Mucosa of stomach (tissue), 1 donor: ENCODE results near the gene MED19.
A peak's percentile ranks its signal among the peaks of the same experiment; 100 is the strongest.

Source experiments
- H3K27me3 ChIP-seq: one replicate; pipeline ENCODE4 v1.7.0; 2013; ENCODE audit warnings: mild to moderate bottlenecking, low read length; ENCODE audit not compliant: control insufficient read depth, insufficient read depth
- H3K36me3 ChIP-seq: one replicate; pipeline ENCODE4 v1.7.0; 2013; ENCODE audit warnings: low read length; ENCODE audit not compliant: control insufficient read depth, insufficient read depth
- H3K4me1 ChIP-seq: one replicate; pipeline ENCODE4 v1.7.0; 2013; ENCODE audit warnings: mild to moderate bottlenecking, low read length; ENCODE audit not compliant: control insufficient read depth, insufficient read depth
- H3K4me3 ChIP-seq: one replicate; pipeline ENCODE4 v1.7.0; 2013; ENCODE audit warnings: low read length
- H3K9ac ChIP-seq: one replicate; pipeline ENCODE4 v1.7.0; 2013; ENCODE audit warnings: mild to moderate bottlenecking, low read length, moderate library complexity
- H3K9me3 ChIP-seq: one replicate; pipeline ENCODE4 v1.7.0; 2013; ENCODE audit warnings: mild to moderate bottlenecking, low read length, moderate library complexity; ENCODE audit not compliant: control insufficient read depth
- donor health status: Pancreatic carcinoma.

MED19 gene, protein sequence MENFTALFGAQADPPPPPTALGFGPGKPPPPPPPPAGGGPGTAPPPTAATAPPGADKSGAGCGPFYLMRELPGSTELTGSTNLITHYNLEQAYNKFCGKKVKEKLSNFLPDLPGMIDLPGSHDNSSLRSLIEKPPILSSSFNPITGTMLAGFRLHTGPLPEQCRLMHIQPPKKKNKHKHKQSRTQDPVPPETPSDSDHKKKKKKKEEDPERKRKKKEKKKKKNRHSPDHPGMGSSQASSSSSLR

DNA sequence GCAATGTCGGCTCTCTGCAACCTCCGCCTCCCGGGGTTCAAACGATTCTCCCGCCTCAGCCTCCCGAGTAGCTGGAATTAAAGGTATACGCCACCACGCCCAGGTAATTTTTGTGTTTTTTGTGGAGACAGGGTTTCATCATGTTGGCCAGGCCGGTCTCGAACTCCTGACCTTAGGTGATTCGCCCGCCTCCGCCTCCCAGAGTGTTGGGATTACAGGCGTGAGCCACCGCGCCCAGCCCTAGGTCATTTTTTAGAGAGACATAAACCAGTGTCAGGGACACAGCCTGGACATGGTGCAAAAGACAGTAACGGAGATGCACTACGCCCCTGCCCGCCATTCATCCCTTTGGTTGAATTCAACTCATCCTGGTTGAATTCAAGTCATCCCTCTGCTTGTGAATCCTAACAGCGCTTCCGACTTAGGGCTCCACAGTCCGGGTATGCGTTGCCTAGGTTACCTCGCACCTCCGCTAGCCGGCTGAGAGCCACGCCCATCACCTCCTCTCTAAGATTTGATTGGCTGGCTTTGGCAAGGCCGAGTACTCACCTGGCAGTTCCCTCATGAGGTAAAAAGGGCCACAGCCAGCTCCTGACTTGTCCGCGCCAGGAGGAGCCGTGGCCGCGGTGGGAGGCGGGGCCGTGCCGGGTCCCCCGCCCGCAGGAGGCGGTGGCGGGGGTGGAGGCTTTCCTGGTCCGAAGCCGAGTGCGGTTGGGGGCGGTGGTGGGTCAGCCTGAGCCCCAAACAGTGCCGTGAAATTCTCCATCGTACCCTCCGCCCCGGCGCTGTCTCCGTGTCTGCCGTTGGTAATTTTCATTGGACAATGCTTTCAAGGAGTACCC is at the start of gene MED19:
Gene MED19 (minus strand): TSS at position 802 of the 842 bp plus-strand sequence. CDS start 36 bp downstream, at position 766.
- H3K36me3 ChIP-seq = no peaks in the 10 kb centered on the region
- H3K27me3 ChIP-seq = no peaks in the 10 kb centered on the region
- H3K4me1 ChIP-seq = peaks cover 17% of the 10 kb centered on the region
- no peaks in the 10 kb centered on the region for H3K9me3 ChIP-seq
- peak within 1 kb of the TSS; percentile 76 for H3K4me3 ChIP-seq
- peak within 1 kb of the TSS; percentile 81 for H3K9ac ChIP-seq

- H3K36me3 ChIP-seq = no peaks in the 10 kb centered on the region
- no peak overlapping the region for H3K9ac ChIP-seq
- H3K4me3 ChIP-seq = no peak overlapping the region
- no peaks in the 10 kb centered on the region for H3K27me3 ChIP-seq
- peaks cover 7% of the 10 kb centered on the region for H3K4me1 ChIP-seq
- no peaks in the 10 kb centered on the region for H3K9me3 ChIP-seq
Measured at GRCh38 chr11:57758174-57758573, 46.2 kb upstream of the MED19 start.

DNA sequence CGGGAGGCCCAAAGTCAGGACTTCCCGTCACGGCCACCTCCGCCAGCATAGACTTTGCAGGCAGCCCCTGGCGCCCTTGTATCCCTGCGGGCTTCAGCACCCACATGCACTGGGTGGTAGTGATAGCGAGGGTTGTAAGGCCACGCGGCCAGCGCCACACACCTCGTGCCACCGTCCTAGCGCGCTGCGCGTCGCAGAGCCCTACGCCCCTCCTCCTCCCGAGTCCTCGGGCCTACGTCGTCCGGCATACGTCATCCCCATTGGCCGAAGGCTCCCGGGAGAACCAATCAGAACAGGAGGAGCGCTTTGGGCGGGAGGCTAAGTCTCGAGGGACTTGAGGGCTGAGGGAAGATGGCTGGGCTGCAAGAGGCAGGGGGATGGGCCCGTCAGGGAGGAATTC is 40.9 kb upstream of the MED19 start:
- H3K27me3 ChIP-seq = no peaks in the 10 kb centered on the region
- H3K9ac ChIP-seq = no peak overlapping the region
- peaks cover 18% of the 10 kb centered on the region for H3K4me1 ChIP-seq
- no peaks in the 10 kb centered on the region for H3K9me3 ChIP-seq
- no peaks in the 10 kb centered on the region for H3K36me3 ChIP-seq
- H3K4me3 ChIP-seq = no peak overlapping the region

- H3K9ac ChIP-seq = no peak within 1 kb of the TSS
Measured at GRCh38 chr11:57751676-57752253, 39.8 kb upstream of the MED19 start, which contains the start of gene BTBD18. Gene BTBD18 (minus strand): TSS chr11:57751819. CDS start chr11:57751188, 631 bp downstream.

DNA sequence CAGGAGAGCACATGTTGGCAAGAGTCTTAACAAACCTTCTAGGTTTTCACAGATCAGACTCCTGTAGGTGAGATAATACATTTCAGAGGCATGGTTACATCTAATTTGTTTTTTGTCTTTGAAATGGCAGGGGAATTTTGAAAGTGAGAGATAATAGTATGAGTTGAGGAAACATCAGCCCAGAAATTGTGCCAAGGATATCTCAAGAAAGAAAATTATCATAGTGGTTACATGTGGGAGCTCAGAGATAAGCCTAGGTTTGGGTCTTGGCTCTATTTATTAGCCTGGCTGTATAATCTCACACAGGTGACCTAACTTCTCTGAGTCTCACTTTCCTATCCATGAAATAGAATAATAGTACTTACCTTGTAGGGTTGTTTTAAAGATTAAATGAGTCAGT is 39.2 kb upstream of the MED19 start:
- H3K27me3 ChIP-seq = no peaks in the 10 kb centered on the region
- no peaks in the 10 kb centered on the region for H3K9me3 ChIP-seq
- H3K4me3 ChIP-seq = no peak overlapping the region
- H3K9ac ChIP-seq = no peak overlapping the region
- H3K4me1 ChIP-seq = peaks cover 12% of the 10 kb centered on the region
- no peaks in the 10 kb centered on the region for H3K36me3 ChIP-seq

More at GRCh38 chr11:57751676-57752253, 39.8 kb upstream of the MED19 start, which contains the start of gene BTBD18:
- no peak within 1 kb of the TSS for H3K4me3 ChIP-seq
- H3K27me3 ChIP-seq = no peaks in the 10 kb centered on the region
- no peaks in the 10 kb centered on the region for H3K9me3 ChIP-seq
- no peaks in the 10 kb centered on the region for H3K36me3 ChIP-seq
- H3K4me1 ChIP-seq = peaks cover 12% of the 10 kb centered on the region

DNA sequence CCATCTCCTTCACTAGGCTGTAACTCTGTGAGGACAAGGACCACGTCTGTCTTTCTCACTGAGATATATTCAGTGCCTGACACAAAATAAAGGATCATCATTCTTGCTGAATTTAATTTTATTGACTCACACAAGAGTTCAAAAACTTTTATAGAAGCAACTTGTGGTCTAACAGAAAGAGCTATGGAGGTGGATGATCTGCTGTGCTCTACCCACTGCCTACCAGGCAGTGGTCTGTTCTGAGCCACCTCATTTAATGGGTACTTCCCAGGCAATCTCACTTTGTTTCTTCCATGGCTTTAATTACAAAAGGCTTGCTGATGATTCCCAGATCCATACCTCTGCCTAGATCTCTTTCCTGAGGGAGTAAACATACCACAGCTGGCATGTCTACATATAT is 34.9 kb upstream of the MED19 start:
- H3K9ac ChIP-seq = no peak overlapping the region
- H3K9me3 ChIP-seq = no peaks in the 10 kb centered on the region
- H3K4me1 ChIP-seq = peaks cover 18% of the 10 kb centered on the region
- H3K36me3 ChIP-seq = peaks cover 8% of the 10 kb centered on the region
- no peak overlapping the region for H3K4me3 ChIP-seq
- H3K27me3 ChIP-seq = no peaks in the 10 kb centered on the region

GRCh38 chr11:57745206-57745605 is 33.2 kb upstream of the MED19 start:
- Histone ChIP-seq H3K4me1 (peaks cover 13% of the 10 kb centered on the region), H3K9ac (no peak overlapping the region), H3K36me3 (peaks cover 8% of the 10 kb centered on the region), H3K27me3 (no peaks in the 10 kb centered on the region), H3K4me3 (no peak overlapping the region), H3K9me3 (no peaks in the 10 kb centered on the region)

GRCh38 chr11:57744357-57744756 is 32.3 kb upstream of the MED19 start:
- Histone ChIP-seq H3K36me3 (peaks cover 8% of the 10 kb centered on the region), H3K27me3 (no peaks in the 10 kb centered on the region), H3K4me3 (no peak overlapping the region), H3K9me3 (no peaks in the 10 kb centered on the region), H3K9ac (no peak overlapping the region), H3K4me1 (peaks cover 13% of the 10 kb centered on the region)

DNA sequence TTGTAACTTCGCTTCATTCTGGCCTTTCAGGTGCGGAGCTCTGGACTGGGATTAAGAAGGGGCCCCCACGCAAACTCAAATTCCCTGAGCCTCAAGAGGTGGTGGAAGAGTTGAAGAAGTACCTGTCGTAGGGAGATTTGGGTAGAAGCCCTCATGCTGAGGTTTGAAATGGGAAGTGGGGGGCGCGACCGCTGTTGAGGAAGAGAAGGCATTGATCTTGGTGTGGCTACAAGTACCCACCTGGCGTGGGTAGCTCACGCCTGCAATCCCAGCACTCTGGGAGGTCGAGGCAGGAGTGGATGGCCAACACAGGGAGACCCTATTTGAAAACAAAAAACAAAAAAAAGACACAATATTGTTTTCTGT is 30.1 kb upstream of the MED19 start:
- H3K4me1 ChIP-seq = peaks cover 13% of the 10 kb centered on the region
- peak overlapping the region; percentile 93 for H3K9ac ChIP-seq
- H3K36me3 ChIP-seq = peaks cover 8% of the 10 kb centered on the region
- H3K4me3 ChIP-seq = peak overlapping the region; percentile 72
- no peaks in the 10 kb centered on the region for H3K27me3 ChIP-seq
- H3K9me3 ChIP-seq = no peaks in the 10 kb centered on the region

- H3K9ac ChIP-seq = peak within 1 kb of the TSS; percentile 93
- peaks cover 13% of the 10 kb centered on the region for H3K4me1 ChIP-seq
- H3K36me3 ChIP-seq = peaks cover 8% of the 10 kb centered on the region
Measured at GRCh38 chr11:57741132-57742086, 29.4 kb upstream of the MED19 start, which contains the start of gene SELENOH. Gene SELENOH (plus strand): TSS chr11:57741491. CDS start chr11:57741596, 105 bp downstream.

DNA sequence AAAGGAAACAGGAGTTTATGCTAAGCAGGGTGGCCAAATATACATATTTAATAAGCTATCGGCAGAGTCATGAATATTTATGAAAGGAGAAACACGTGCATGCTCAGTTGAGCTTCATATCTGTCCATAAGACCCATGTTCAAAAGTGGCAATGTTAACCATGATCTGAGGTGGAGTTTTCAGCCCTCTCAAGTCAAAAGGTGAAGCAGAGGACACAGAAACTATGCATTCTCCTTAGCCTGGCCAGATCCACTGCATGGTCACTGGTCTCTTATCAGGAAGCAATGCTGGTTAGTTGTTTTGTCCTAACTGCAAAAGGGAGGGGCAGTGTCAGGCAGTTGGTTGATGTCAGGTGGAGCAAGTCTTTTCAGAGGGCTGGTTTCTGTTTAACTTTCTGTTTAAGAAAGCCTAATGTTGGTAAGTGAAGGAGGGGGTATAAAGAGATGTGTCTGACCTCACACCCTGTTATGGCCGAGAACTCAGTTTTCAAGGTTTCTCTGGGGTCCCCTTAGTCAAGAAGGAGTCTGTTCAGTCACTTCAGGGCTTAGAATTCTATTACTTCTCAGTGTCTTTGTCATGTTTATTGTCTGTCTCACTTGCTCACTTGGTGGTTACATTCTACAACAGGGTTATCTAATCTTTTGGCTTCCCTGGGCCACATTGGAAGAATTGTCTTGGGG is 23.7 kb upstream of the MED19 start:
- Histone ChIP-seq H3K36me3 (no peaks in the 10 kb centered on the region), H3K9ac (peak overlapping the region; percentile 22), H3K4me1 (peaks cover 15% of the 10 kb centered on the region), H3K4me3 (no peak overlapping the region), H3K27me3 (no peaks in the 10 kb centered on the region), H3K9me3 (no peaks in the 10 kb centered on the region)

More at GRCh38 chr11:57741132-57742086, 29.4 kb upstream of the MED19 start, which contains the start of gene SELENOH:
- Histone ChIP-seq H3K9me3 (no peaks in the 10 kb centered on the region), H3K27me3 (no peaks in the 10 kb centered on the region), H3K4me3 (peak within 1 kb of the TSS; percentile 72)
